SK-N-MC (cell line): ENCODE data around the gene TBC1D2B.

Source experiments
- EZH2 ChIP-seq: fragments of 200-600 bp; sonication (generic); IDR thresholded peaks from one replicate; pipeline ENCODE4 v1.6.1; 2017; ENCODE audit warnings: antibody characterized with exemption
- FOXP2 ChIP-seq: optimal IDR thresholded peaks from 2 replicates; pipeline ENCODE3; 2011; ENCODE audit warnings: mild to moderate bottlenecking, moderate library complexity; ENCODE audit not compliant: insufficient read depth; ENCODE audit errors: extremely low read length, control extremely low read depth
- POLR2AphosphoS5 ChIP-seq: IDR thresholded peaks from 2 replicates; pipeline ENCODE4 v1.6.1; 2012; ENCODE audit warnings: mild to moderate bottlenecking, low read depth, low read length, borderline replicate concordance

GRCh38 chr15:78107471-78107870 is 30.0 kb upstream of the TBC1D2B start:
- TF ChIP-seq POLR2AphosphoS5 = no peak
- TF ChIP-seq EZH2 = no peak
- no peak for TF ChIP-seq FOXP2
